A549 (cell line): Measurements from ENCODE around the gene HAUS1. TPM values are rescaled to one million over a fixed set of nuclear protein-coding genes. Genes with fewer than 3 reads are reported as not detected.
"Not testable (repeated sequence)": the region's sequence is repeated elsewhere in the genome, so short reads cannot be mapped to it uniquely, and the experiment has no call there.

Experiments
- ATAC-seq, 2 experiments: fragments of 200-7000 bp in 1 of 2; fragments of >200 bp in 1 of 2; cut with Nextera tagmentation in 1 of 2; cut with Tn5 transposase in 1 of 2; 3 replicates each; pipeline versions ENCODE4 v1.8.0 to v1.9.1; 2018 to 2020; ENCODE audit warnings: mild to moderate bottlenecking in 1 of 2, moderate library complexity in 1 of 2
- CTCF ChIA-PET: fragments of 300-600 bp; sonication (Branson Sonifier 250); formaldehyde crosslinking; extraction: SDS; loops from one replicate; lab custom pipeline; 2021; ENCODE audit warnings: antibody characterized with exemption, inconsistent platforms; lab: Yijun Ruan, JAX
- POLR2A ChIA-PET: fragments of 350-600 bp; formaldehyde crosslinking; extraction: SDS; loops from one replicate; lab custom pipeline; 2021; ENCODE audit warnings: antibody characterized with exemption, inconsistent platforms; lab: Yijun Ruan, JAX
- DNase-seq, 2 experiments: peaks; one replicate each; pipeline versions ENCODE4 v3.0.0 to v3.0.0-alpha.2; 2011 to 2016; ENCODE audit warnings: low read depth in 1 of 2, low spot score in 1 of 2
- FAIRE-seq: peaks from 2 replicates; lab custom pipeline; 2011; peaks lifted over from hg19 to GRCh38; lab: Jason Lieb, UNC
- H3K27ac ChIP-seq, 2 experiments: fragments of >200 bp; sonication (Bioruptor Twin); formaldehyde crosslinking; 3 replicates each; pipeline ENCODE4 v1.5.1; 2016 to 2017
- H3K4me1 ChIP-seq: fragments of >200 bp; sonication (Bioruptor Twin); formaldehyde crosslinking; 3 replicates; pipeline ENCODE4 v1.6.1; 2016
- H3K4me2 ChIP-seq: fragments of >200 bp; sonication (Bioruptor Twin); formaldehyde crosslinking; 3 replicates; pipeline ENCODE4 v1.6.1; 2016
- H3K4me3 ChIP-seq: fragments of >200 bp; sonication (Bioruptor Twin); formaldehyde crosslinking; 3 replicates; pipeline ENCODE4 v1.5.1; 2016
- H3K9me3 ChIP-seq: fragments of >200 bp; sonication (Bioruptor Twin); formaldehyde crosslinking; 3 replicates; pipeline ENCODE4 v1.6.1; 2016
- BHLHE40 ChIP-seq: IDR thresholded peaks from 2 replicates; pipeline ENCODE4 v1.6.1; 2012; ENCODE audit warnings: low read depth, low read length, inconsistent platforms
- CBX2 ChIP-seq: fragments of 200-600 bp; sonication (generic); IDR thresholded peaks from 2 replicates; pipeline ENCODE4 v1.6.1; 2016; ENCODE audit warnings: low read depth, mild to moderate bottlenecking, borderline replicate concordance
- CHD4 ChIP-seq: fragments of 200-600 bp; sonication (generic); IDR thresholded peaks from 2 replicates; pipeline ENCODE4 v1.6.1; 2016; ENCODE audit warnings: antibody characterized with exemption, mild to moderate bottlenecking, borderline replicate concordance
- EHF ChIP-seq: fragments of 250-450 bp; sonication (Bioruptor Pico); IDR thresholded peaks from 2 replicates; pipeline ENCODE4 v1.5.0; 2020; ENCODE audit warnings: mild to moderate bottlenecking
- EHMT2 ChIP-seq: fragments of 200-600 bp; sonication (generic); IDR thresholded peaks from 2 replicates; pipeline ENCODE4 v1.6.1; 2016; ENCODE audit warnings: antibody characterized with exemption, low read depth, mild to moderate bottlenecking, moderate library complexity
- EP300 ChIP-seq, 2 experiments: fragments of >200 bp; sonication (Bioruptor Twin); formaldehyde crosslinking; IDR thresholded peaks; 2 replicates in 1 of 2; 3 replicates in 1 of 2; pipeline ENCODE4 v1.6.1; 2016 to 2017
- FOSB ChIP-seq: fragments of 250-450 bp; sonication (Bioruptor Pico); IDR thresholded peaks from 2 replicates; pipeline ENCODE4 v1.5.0; 2020; ENCODE audit warnings: mild to moderate bottlenecking, moderate library complexity
- FOSL2 ChIP-seq, 2 experiments: fragments of 450-650 bp in 1 of 2; fragments of >200 bp in 1 of 2; sonication (Bioruptor Twin) in 1 of 2; formaldehyde crosslinking; IDR thresholded peaks; 2 replicates each; pipeline versions ENCODE4 v1.5.0 to v1.6.1; 2016 to 2020; ENCODE audit warnings: mild to moderate bottlenecking in 1 of 2, moderate library complexity in 1 of 2
- FOXS1 ChIP-seq: fragments of 250-450 bp; sonication (Bioruptor Pico); IDR thresholded peaks from 2 replicates; pipeline ENCODE4 v1.5.0; 2020; ENCODE audit warnings: mild to moderate bottlenecking, moderate library complexity
- HDAC2 ChIP-seq: fragments of 200-600 bp; sonication (generic); IDR thresholded peaks from 2 replicates; pipeline ENCODE4 v1.6.1; 2016
- HES2 ChIP-seq: fragments of >200 bp; sonication (Bioruptor Twin); formaldehyde crosslinking; IDR thresholded peaks from 2 replicates; pipeline ENCODE4 v1.6.1; 2016
- HEYL ChIP-seq: fragments of 250-450 bp; sonication (Bioruptor Pico); IDR thresholded peaks from 2 replicates; pipeline ENCODE4 v1.8.0; 2021; ENCODE audit warnings: mild to moderate bottlenecking, moderate library complexity
- HOXA7 ChIP-seq: fragments of 250-450 bp; sonication (Bioruptor Pico); IDR thresholded peaks from 2 replicates; pipeline ENCODE4 v1.5.0; 2020; ENCODE audit warnings: mild to moderate bottlenecking, moderate library complexity
- HOXB5 ChIP-seq: fragments of 250-450 bp; sonication (Bioruptor Pico); IDR thresholded peaks from 2 replicates; pipeline ENCODE4 v1.5.0; 2020; ENCODE audit warnings: mild to moderate bottlenecking, moderate library complexity
- KDM1A ChIP-seq: fragments of 200-600 bp; sonication (generic); IDR thresholded peaks from 2 replicates; pipeline ENCODE4 v1.6.1; 2016; ENCODE audit warnings: low read depth, mild to moderate bottlenecking
- KDM5A ChIP-seq: fragments of 200-600 bp; sonication (generic); IDR thresholded peaks from 2 replicates; pipeline ENCODE4 v1.6.1; 2016; ENCODE audit warnings: antibody characterized with exemption, mild to moderate bottlenecking
- MAX ChIP-seq: IDR thresholded peaks from 2 replicates; pipeline ENCODE4 v1.6.1; 2012
- MAZ ChIP-seq: fragments of 150-350 bp; IDR thresholded peaks from 2 replicates; pipeline ENCODE4 v1.6.1; 2014; ENCODE audit warnings: antibody characterized with exemption, low read depth, low read length, borderline replicate concordance
- NFE2L2 ChIP-seq: fragments of 150-350 bp; conservative IDR thresholded peaks from 2 replicates; pipeline ENCODE4 v1.6.1; 2014; ENCODE audit warnings: low read length
- NPAS2 ChIP-seq: fragments of 250-450 bp; sonication (Bioruptor Pico); IDR thresholded peaks from 2 replicates; pipeline ENCODE4 v1.8.0; 2022; ENCODE audit warnings: mild to moderate bottlenecking, moderate library complexity, borderline replicate concordance
- NR3C1 ChIP-seq: fragments of >200 bp; sonication (Bioruptor Twin); formaldehyde crosslinking; IDR thresholded peaks from 3 replicates; pipeline ENCODE4 v1.6.1; 2017
- PBX3 ChIP-seq: IDR thresholded peaks from 2 replicates; pipeline ENCODE4 v1.6.1; 2012
- POLR2A ChIP-seq: IDR thresholded peaks from 2 replicates; pipeline ENCODE4 v1.6.1; 2012; ENCODE audit warnings: mild to moderate bottlenecking, low read length
- POLR2AphosphoS2 ChIP-seq: conservative IDR thresholded peaks from 2 replicates; pipeline ENCODE4 v1.6.1; 2012; ENCODE audit warnings: low read length, improper control_type of control experiment, inconsistent platforms
- RARB ChIP-seq: fragments of 250-450 bp; sonication (Bioruptor Pico); IDR thresholded peaks from 2 replicates; pipeline ENCODE4 v1.8.0; 2021; ENCODE audit warnings: mild to moderate bottlenecking, moderate library complexity
- RNF2 ChIP-seq: fragments of 200-600 bp; sonication (generic); IDR thresholded peaks from 2 replicates; pipeline ENCODE4 v1.6.1; 2016; ENCODE audit warnings: low read depth, mild to moderate bottlenecking, antibody characterized with exemption, moderate library complexity, borderline replicate concordance
- WGBS: methylation state at CpG from one replicate; pipeline ENCODE4 v1.1.6; 2017; ENCODE audit errors: missing lambda C conversion rate; 5-methylcytosine and 5-hydroxymethylcytosine counted together
- polyA plus RNA-seq, 4 experiments: library from polyadenylated mRNA; depleted of rRNA in 3 of 4; stranded (reverse); fragments of >200 nt; fragmentation: RNase III in 1 of 4; extraction: RNeasy Plus Mini Kit Qiagen cat#74134 plus additional on column Dnase treatment in 1 of 4; gene quantifications; 2 replicates in 3 of 4; 3 replicates in 1 of 4; pipeline ENCODE4 v1.2.3, GENCODE V29; 2011 to 2017
- TF ChIP-seq, protein P1 (sequence below): fragments of >200 bp; sonication (Bioruptor Twin); formaldehyde crosslinking; IDR thresholded peaks from 3 replicates; pipeline ENCODE4 v1.6.1; 2016
- TF ChIP-seq, protein P2 (sequence below): fragments of 200-600 bp; sonication (generic); IDR thresholded peaks from 2 replicates; pipeline ENCODE4 v1.6.1; 2016; ENCODE audit warnings: antibody characterized with exemption, mild to moderate bottlenecking, moderate library complexity

The HAUS1 gene
- polyA plus RNA-seq, 2 of the 4 experiments (the other 2 are of a cell fraction) = 58.6 to 59.7 TPM

GRCh38 chr18:46163941-46164499 is 59.8 kb downstream of the HAUS1 start:
- no peak for FAIRE-seq
- ATAC-seq = no peak
- TF ChIP-seq HEYL (CRISPR knock-in tag) = no peak
- TF ChIP-seq MAZ = no peak
- TF ChIP-seq NR3C1 = no peak
- TF ChIP-seq PBX3 = no peak
- no peak for TF ChIP-seq EP300 (IDR thresholded peaks at IDR 0.05)
- TF ChIP-seq CBX2 = no peak
- TF ChIP-seq NFE2L2 = no peak
- no peak for TF ChIP-seq BHLHE40
- no peak for TF ChIP-seq HOXB5
- no peak for TF ChIP-seq RARB (CRISPR knock-in tag)
- TF ChIP-seq, protein P1, sequence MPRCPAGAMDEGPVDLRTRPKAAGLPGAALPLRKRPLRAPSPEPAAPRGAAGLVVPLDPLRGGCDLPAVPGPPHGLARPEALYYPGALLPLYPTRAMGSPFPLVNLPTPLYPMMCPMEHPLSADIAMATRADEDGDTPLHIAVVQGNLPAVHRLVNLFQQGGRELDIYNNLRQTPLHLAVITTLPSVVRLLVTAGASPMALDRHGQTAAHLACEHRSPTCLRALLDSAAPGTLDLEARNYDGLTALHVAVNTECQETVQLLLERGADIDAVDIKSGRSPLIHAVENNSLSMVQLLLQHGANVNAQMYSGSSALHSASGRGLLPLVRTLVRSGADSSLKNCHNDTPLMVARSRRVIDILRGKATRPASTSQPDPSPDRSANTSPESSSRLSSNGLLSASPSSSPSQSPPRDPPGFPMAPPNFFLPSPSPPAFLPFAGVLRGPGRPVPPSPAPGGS = no peak
- no peak for TF ChIP-seq RNF2
- no peak for TF ChIP-seq HDAC2
- no peak for TF ChIP-seq POLR2AphosphoS2
- TF ChIP-seq FOXS1 (CRISPR knock-in tag) = no peak
- TF ChIP-seq, protein P2, sequence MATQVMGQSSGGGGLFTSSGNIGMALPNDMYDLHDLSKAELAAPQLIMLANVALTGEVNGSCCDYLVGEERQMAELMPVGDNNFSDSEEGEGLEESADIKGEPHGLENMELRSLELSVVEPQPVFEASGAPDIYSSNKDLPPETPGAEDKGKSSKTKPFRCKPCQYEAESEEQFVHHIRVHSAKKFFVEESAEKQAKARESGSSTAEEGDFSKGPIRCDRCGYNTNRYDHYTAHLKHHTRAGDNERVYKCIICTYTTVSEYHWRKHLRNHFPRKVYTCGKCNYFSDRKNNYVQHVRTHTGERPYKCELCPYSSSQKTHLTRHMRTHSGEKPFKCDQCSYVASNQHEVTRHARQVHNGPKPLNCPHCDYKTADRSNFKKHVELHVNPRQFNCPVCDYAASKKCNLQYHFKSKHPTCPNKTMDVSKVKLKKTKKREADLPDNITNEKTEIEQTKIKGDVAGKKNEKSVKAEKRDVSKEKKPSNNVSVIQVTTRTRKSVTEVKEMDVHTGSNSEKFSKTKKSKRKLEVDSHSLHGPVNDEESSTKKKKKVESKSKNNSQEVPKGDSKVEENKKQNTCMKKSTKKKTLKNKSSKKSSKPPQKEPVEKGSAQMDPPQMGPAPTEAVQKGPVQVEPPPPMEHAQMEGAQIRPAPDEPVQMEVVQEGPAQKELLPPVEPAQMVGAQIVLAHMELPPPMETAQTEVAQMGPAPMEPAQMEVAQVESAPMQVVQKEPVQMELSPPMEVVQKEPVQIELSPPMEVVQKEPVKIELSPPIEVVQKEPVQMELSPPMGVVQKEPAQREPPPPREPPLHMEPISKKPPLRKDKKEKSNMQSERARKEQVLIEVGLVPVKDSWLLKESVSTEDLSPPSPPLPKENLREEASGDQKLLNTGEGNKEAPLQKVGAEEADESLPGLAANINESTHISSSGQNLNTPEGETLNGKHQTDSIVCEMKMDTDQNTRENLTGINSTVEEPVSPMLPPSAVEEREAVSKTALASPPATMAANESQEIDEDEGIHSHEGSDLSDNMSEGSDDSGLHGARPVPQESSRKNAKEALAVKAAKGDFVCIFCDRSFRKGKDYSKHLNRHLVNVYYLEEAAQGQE = no peak
- TF ChIP-seq, all 56 proteins: peak for 0
- WGBS = 76% methylated on average over 7 of the region's 7 CpGs
- Histone ChIP-seq H3K4me3 (no peak overlapping the region), H3K9me3 (no peaks in the 10 kb centered on the region), H3K4me2 (no peak overlapping the region), H3K27ac (no peak overlapping the region), H3K4me1 (peaks cover 14% of the 10 kb centered on the region)
- POLR2A ChIA-PET = no interaction called here
- no peak for DNase-seq
- CTCF ChIA-PET = interaction anchor here (1.6 to 2.8 kb wide), 2 partner anchors 9 to 15 kb away, joined by 5 to 18 read pairs; a partner anchor contains a TSS

GRCh38 chr18:46164502-46164901 is 60.3 kb downstream of the HAUS1 start:
- WGBS = 84% methylated on average over 4 of the region's 4 CpGs
- CTCF ChIA-PET = interaction anchor here (2.8 kb wide), 1 partner anchor 9 kb away, joined by 18 read pairs; a partner anchor contains a TSS
- H3K4me2 ChIP-seq, ATAC-seq, H3K9me3 ChIP-seq, H3K4me3 ChIP-seq, H3K27ac ChIP-seq, POLR2A ChIA-PET, FAIRE-seq, DNase-seq: not testable (repeated sequence)
- peaks cover 15% of the 10 kb centered on the region for H3K4me1 ChIP-seq

- no peak overlapping the region for H3K27ac ChIP-seq
- ChIA-PET CTCF (interaction anchor here (0.8 to 2.8 kb wide), 4 partner anchors 8 to 493 kb away, joined by 3 to 18 read pairs (median 4); a partner anchor contains a TSS), POLR2A (no interaction called here)
- DNase-seq (no peak), ATAC-seq (no peak), FAIRE-seq (no peak)
- no peak overlapping the region for H3K4me2 ChIP-seq
- H3K9me3 ChIP-seq = no peaks in the 10 kb centered on the region
- no peak overlapping the region for H3K4me3 ChIP-seq
- H3K4me1 ChIP-seq = peaks cover 16% of the 10 kb centered on the region
- WGBS = 84% methylated on average over 13 of the region's 13 CpGs
- TF ChIP-seq HES2 (no peak), FOSB (CRISPR knock-in tag) (no peak), POLR2AphosphoS2 (no peak), HOXB5 (no peak), MAZ (no peak), HOXA7 (CRISPR knock-in tag) (no peak), EHMT2 (no peak), KDM5A (no peak), FOSL2 (IDR thresholded peaks at IDR 0.05) (no peak), FOSL2 (CRISPR knock-in tag; IDR thresholded peaks at IDR 0.05) (no peak), CHD4 (no peak), KDM1A (no peak), MAX (no peak), POLR2A (no peak), NPAS2 (CRISPR knock-in tag) (no peak), EHF (CRISPR knock-in tag) (no peak)
These were observed 60.7 kb downstream of the HAUS1 start for GRCh38 chr18:46164920-46165319.
